GM19023 (cell line): ENCODE measurements around the gene FTSJ1.
"Not testable (repeated sequence)": the region's sequence is repeated elsewhere in the genome, so short reads cannot be mapped to it uniquely, and the experiment has no call there.

ENCODE experiments used
- ATAC-seq: cut with Tn5 transposase; IDR thresholded peaks from one replicate; pipeline ENCODE4 v1.9.1; 2021; ENCODE audit warnings: mild to moderate bottlenecking, moderate library complexity; ENCODE audit not compliant: unreplicated experiment

The FTSJ1 gene, protein sequence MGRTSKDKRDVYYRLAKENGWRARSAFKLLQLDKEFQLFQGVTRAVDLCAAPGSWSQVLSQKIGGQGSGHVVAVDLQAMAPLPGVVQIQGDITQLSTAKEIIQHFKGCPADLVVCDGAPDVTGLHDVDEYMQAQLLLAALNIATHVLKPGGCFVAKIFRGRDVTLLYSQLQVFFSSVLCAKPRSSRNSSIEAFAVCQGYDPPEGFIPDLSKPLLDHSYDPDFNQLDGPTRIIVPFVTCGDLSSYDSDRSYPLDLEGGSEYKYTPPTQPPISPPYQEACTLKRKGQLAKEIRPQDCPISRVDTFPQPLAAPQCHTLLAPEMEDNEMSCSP

GRCh38 chrX:48475774-48476577, at the start of gene FTSJ1:
TSS of gene FTSJ1 (plus strand) at chrX:48476199. CDS start at chrX:48478048, 1,849 bp downstream.
- peak; percentile 83 for ATAC-seq

- not testable (repeated sequence) for ATAC-seq
Measured at GRCh38 chrX:48427027-48427716, 48.8 kb upstream of the FTSJ1 start.

GRCh38 chrX:48429606-48430005, 46.4 kb upstream of the FTSJ1 start:
- ATAC-seq, result not testable (repeated sequence)

DNA sequence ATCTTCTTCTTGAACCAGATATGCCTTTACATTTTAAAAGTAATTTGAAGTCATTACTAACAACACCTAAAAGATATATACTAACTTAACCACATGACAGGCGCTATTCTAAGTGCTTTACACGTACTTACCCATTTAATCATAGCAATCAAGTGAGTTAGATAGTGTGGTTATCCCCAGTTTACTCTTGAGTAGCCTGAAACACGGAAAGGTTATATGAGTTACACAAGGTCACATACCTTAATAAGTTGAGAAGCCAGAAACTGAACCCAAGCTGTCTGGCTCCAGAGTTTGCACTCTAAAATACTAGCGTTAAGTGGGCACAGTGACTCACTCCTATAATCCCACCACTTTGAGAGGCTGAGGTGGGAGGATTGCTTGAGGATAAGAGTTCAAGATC, 45.8 kb upstream of the FTSJ1 start:
- ATAC-seq, result not testable (repeated sequence)

DNA sequence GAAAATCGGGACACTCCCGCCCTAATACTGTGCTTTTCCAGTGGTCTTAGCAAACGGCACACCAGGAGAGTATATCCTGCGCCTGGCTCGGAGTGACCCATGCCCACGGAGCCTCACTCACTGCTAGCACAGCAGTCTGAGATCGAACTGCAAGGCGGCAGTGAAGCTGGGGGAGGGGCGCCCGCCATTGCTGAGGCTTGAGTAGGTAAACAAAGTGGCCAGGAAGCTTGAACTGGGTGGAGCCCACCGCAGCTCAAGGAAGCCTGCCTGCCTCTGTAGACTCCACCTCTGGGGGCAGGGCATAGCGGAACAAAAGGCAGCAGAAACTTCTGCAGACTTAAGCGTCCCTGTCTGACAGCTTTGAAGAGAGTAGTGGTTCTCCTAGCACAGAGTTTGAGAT, 42.3 kb upstream of the FTSJ1 start:
- not testable (repeated sequence) for ATAC-seq

DNA sequence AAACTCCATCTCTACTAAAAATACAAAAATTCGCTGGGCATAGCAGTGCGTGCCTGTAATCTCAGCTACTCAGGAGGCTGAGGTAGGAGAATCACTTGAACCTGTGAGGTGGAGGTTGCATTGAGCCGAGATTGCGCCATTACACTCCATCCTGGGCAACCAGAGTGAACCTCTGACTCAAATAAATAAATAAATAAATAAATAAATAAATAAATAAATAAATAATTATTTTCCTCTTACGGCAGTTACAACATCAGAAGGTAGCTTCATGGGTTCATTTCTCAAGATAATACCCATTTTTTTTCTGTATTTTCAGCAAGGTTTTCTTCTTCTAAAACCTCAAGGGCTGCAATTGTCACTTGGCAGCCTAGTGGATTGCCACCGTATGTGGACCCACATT, 28.8 kb upstream of the FTSJ1 start:
- not testable (repeated sequence) for ATAC-seq

GRCh38 chrX:48450076-48450475, 25.9 kb upstream of the FTSJ1 start:
- no peak for ATAC-seq

GRCh38 chrX:48451708-48452107, 24.3 kb upstream of the FTSJ1 start:
- no peak for ATAC-seq

- no peak for ATAC-seq
Measured at GRCh38 chrX:48456628-48457331, 19.2 kb upstream of the FTSJ1 start.

DNA sequence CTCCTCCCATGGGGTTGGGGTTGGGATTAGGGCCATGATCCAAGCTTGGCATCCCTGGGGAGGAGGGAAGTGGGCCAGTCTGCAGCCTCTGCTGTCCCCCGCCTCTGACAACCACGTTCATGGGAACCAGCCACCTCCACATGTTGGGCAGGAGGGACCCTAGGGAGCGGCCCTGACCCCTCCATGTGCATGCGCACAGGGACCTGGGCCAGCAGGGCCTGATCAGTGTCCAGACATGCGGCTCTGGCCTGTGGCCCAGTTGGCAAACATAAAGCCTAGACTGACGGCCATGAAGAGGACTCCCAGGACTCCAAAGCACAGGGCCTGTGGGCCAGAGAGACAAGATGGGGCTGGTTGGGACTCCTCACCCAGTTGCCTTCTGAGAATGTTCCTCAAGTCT, 17.3 kb upstream of the FTSJ1 start:
- ATAC-seq, result no peak

DNA sequence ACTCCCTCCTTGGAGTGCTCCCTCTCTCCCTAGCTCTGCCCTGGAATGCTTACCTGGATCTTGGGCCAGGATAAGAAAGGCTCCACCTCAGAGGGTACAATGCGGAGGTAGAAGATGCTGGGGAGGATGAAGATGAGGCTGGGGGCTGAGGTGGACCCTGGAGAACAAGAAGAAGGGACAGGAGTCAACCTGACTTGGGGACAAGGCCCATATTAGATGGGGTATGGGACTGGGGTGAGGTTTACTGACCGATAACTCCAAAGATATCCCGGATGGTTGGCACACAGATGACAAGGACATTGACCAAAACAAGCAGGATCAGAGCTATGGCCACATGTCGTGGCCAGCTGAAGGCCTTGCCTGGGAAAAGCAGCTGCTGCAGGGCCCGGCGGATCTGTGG, 16.5 kb upstream of the FTSJ1 start:
- ATAC-seq, result no peak

DNA sequence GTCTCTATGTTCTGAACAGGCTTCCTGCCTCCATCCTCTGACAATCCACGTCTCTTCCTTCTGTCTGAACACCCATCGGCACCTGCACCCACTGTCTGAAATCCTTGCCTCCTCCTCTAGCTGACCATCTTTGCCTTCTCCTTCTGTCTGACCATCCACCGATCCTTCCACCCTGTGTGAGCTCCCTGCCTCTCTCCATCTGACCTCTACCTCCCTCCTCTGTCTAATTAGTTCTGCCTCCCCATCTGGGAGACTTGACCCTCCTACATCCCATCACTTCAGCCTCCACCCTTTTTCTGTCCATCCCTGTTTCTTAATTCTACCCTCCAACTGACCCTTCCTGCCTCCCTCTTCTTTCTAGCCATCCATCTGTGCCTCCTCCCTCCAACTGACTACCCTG, 16.0 kb upstream of the FTSJ1 start:
- no peak for ATAC-seq

DNA sequence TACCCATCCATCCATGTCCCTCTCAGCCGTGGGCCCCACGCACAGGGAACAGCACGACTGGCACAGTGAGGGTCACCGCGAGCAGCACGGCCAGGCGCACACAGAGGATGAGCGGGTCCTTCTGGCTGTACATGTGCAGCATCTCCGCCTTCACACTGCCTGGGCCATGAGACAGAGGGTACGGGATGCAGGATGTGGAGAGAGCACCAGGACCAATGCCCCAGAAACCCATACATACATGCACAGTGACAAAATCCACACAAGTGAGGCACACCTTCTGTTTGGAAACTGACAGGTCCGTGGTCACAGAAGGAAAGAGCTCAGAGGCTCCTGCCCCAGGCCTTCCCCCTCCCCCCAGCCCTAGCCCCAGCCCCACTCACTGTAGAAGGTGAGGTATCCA, 15.4 kb upstream of the FTSJ1 start:
- no peak for ATAC-seq

DNA sequence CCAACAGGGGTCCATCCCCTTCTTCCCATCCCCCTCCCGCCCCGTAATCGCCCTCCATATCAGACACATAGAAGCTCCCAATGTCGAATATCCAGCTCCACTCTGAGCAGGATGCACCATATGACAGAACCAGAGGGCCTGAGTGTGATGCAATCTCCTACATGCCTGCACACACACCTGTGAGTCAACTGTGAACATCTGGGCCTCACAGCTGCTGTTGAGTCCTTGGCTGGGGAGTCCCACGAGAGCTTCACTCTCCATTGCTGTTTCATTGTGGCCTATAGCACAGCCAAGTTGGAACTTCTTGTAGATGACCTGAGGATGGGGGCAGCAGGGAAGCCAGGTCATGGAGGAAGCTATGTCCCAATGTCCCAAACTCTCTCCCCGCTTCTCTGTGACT, 14.2 kb upstream of the FTSJ1 start:
- no peak for ATAC-seq

DNA sequence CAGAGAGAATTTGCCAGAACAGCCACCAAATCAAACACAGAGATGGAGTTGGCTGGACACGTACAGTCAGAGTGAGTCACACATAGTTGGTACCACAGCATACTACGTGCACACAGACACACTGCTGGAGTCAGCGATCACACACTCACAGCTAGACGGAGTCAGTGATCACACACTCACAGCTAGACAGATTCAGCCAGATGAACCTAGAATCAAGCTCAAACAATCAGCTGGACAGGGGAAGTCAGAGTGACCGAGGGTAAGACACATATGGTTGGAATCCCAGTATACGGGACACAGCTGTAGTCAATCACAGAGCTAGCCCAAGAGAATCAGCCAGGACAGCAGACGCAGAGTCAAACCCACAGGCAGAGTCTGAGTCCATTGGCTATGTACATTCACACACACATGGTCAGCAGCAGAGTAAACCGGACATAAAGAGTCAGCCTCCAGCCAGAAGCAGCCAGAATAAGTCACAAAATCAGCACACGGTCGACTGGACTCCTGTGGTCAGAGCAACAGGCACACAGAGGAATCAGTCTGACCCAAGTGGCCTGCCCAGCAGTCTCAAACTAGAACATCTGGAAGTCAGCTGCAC, 10.6 kb upstream of the FTSJ1 start:
- no peak for ATAC-seq

GRCh38 chrX:48466696-48467095, 9.3 kb upstream of the FTSJ1 start:
- no peak for ATAC-seq

DNA sequence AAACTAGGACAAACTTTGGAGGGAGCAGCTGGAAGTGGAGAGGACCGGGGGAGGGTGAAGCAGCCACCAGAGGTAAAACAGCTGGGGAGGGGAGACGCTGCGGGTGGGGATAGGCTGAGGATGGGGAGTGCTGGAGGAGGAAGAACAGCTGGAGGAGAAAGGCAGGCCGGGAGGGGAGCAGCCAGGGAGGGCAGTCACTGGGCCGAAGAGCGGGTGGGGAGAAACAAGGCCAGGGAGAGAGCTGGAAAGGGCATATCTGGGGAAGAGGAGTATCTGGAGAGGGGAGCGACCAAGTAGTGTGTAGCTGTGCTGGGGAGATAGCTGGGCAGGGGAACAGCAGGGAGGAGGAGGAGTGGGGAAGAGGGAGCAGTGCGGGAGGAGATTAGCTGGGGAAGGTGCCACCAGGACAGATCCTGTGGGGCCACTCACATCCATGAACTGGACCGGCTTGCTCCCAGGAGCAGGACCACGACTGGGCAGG, 8.7 kb upstream of the FTSJ1 start:
- ATAC-seq, result no peak

GRCh38 chrX:48468247-48468671, 7.7 kb upstream of the FTSJ1 start:
- peak; percentile 57 for ATAC-seq

DNA sequence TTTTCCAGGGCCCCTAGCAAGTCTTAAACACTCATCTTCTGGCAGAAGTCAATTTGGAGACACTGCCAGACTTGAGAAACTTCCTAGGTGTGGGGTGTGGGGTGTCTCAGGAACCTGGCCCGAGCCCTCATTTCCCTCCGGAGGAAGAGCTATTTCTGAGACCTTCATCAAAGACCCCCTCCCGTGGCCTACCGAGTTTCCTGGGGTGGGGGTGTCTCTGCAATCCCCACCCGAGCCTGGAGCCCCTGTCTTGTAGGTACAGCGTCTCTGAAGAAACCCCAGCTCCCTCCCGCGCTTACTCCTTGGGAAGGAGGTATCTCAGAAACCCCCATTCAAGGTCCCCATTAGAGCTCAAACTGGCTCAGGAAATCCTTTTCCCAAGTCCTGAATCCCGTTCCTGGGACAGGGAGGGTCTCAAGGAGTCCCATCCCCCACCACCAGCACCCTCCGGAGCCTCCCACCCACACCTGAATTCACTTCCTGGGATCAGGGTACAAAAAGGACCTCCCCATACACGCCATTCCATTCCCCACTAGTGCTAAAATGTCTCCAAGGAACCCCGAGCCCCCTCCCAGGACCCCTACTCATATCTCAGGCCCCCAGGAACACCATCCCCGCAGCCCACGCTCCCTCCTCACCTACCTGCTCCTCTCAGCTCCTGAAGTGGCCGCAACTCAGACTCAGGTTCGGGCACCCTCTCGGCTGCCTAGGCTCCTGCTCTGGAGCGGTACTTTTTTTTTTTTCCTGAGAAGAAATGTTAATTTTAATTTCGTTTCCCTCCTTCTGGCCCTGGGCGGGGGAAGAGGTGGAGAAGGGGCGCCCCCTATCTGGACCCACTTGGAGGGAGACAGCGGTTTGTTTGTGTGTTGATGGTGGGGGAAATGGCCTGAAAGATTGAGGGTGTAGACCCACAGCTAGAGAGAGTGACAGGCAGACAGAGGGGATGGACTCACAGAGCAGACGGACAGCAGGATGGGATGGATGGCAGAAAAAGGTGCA, 7.0 kb upstream of the FTSJ1 start:
- no peak for ATAC-seq
